ENCODE measurements around the gene TNS3.

The TNS3 gene

DNA sequence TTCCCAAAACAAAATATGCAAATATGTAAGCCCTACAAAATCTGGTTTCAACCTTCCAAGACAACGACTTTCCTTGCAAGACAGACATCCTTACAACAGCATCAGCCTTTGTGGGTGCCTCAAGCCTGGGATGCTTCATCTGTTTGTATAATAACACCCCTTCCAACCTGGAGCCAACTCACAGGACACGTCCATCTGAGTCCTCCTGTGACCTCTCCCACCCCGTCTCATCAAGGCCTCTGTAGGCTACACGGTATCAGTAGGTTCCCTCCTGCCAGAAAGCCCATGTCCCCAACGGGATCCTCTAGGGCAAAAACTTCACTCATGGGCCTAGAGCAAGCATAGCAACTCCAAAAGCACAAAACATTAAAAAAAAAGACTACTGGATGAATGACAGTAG is 173.2 kb downstream of the TNS3 start:
- DNase-seq (ENCODE audit: low read depth in 2 of 2) = no peak

DNA sequence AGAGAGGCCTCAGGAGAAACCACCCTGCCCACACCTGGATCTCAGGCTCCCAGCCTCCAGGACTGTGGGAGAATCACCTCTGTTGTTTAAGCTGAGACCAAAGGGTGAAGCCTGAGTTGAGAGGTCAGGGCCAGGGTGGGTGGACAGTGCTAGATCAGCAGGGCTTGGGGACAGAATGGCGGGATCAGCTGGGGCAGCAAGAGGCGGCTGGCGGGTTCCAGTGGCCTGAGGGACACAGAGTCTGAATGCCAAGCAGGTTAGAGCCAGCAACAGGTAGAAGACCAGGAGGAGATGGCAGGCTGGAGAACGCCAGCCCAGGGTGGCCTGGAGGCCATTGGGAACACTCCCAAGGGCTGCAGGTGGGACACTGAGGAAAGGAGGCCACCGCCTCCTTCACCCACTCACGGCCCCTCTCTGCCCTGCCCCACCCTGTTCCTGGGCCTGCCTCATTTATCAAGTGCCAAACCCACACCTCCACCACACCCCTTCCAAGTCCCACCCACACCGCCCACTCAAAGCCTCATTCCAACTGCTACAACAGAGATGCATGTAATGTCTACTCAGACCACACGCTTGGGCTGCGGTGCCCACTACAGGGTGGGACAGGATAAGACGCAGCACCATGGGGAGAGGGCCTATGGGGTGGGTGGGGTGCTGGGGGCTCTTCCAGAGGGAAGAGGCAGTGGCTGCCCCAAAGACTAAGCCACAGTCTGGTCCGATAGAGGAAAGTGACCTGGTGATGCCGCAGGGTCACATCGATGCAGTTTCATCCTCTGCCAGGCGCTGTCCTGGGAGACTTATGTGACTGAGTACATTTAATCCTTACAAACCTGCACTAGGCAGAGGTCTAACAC is 173.9 kb downstream of the TNS3 start:
- no peak for DNase-seq (ENCODE audit: low read depth in 2 of 2)

DNA sequence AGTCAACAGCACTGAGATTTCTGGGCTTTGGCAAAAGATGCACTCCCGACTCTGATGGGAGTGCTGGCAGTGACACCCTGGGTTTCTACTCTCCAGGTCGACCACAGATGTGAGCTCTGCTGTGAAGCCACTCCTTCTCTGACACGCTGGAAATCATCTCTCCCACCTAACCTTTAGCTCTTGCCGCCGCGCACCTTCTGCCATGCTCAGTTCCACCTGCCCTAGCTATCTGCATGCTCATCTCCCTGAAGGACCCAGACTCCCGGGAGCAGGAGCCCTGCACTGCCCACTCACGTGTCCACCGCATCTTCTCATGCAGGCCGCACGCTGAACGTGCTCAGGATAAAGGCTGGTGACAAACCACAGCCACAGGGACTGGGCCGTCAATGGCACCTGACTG is 174.8 kb downstream of the TNS3 start:
- no peak for DNase-seq (ENCODE audit: low read depth in 2 of 2)

- no peak for DNase-seq (ENCODE audit: low read depth in 2 of 2)
Measured at GRCh38 chr7:47406801-47407129, 175.1 kb downstream of the TNS3 start.

GRCh38 chr7:47405921-47406800 is 175.8 kb downstream of the TNS3 start:
- DNase-seq (ENCODE audit: low read depth in 2 of 2) = no peak

DNA sequence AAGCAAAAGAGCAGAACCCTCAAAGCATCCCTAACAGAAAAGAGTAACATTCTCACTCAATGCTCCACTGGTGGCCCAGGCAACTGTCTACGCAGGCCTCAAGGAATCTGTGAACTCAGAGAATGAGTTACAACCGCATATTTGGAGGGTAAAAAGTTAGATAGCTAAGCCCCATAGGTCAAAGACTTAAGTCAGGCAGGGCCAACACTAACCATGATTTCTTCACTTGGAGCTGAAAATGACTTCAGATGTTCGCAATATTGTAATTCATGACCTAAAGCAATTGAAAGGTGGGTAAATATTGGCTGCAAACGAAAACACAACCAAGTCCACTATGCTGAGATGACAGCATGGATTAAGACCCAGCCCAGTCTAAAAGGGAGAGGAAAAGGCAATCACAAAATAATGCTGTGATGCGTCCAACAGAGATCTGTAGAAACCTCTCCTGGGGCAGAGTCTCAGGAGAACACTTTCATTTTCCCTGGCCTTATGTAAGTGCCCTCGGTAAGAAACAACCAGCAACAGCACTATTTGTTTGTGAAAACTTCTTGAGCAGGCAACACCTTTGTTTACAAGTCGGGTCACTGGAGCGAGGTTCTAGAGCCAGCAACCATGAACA is 176.5 kb downstream of the TNS3 start:
- DNase-seq (ENCODE audit: low read depth in 2 of 2) = no peak

GRCh38 chr7:47404010-47404409 is 177.9 kb downstream of the TNS3 start:
- DNase-seq (ENCODE audit: low read depth in 2 of 2) = no peak

- no peak for DNase-seq (ENCODE audit: low read depth in 2 of 2)
Measured at GRCh38 chr7:47402941-47403866, 178.7 kb downstream of the TNS3 start.

GRCh38 chr7:47401611-47402570 is 180.0 kb downstream of the TNS3 start:
- no peak for DNase-seq (ENCODE audit: low read depth in 2 of 2)

DNA sequence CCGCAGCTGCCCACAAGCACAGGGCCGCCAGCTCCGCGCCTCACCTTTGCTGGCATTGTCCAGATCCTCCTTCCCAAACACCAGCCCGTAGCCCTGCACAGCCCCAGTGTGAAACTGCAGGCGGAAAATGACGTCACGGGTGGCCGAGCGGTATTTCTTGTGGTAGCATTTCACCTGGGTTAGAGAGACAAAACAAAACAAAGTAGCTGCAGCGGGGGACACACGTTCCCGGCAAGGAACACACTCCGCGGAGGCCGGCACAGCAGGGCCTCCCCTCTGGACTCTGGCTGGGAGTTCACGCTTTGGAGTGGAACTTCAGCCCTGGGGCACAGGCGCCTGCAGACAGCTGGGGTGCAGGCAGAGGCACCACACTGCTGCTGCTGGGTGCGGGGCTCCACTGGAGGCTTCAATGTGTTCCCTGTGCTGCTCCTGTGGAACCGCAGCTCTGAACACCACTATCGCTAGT is 181.1 kb downstream of the TNS3 start:
- no peak for DNase-seq (ENCODE audit: low read depth in 2 of 2)

- no peak for DNase-seq (ENCODE audit: low read depth in 2 of 2)
Measured at GRCh38 chr7:47400001-47400400, 181.9 kb downstream of the TNS3 start.

GRCh38 chr7:47394751-47395252 is 187.1 kb downstream of the TNS3 start:
- DNase-seq (ENCODE audit: low read depth in 2 of 2) = no peak

- DNase-seq (ENCODE audit: low read depth in 2 of 2) = no peak
Measured at GRCh38 chr7:47394216-47394615, 187.7 kb downstream of the TNS3 start.

DNA sequence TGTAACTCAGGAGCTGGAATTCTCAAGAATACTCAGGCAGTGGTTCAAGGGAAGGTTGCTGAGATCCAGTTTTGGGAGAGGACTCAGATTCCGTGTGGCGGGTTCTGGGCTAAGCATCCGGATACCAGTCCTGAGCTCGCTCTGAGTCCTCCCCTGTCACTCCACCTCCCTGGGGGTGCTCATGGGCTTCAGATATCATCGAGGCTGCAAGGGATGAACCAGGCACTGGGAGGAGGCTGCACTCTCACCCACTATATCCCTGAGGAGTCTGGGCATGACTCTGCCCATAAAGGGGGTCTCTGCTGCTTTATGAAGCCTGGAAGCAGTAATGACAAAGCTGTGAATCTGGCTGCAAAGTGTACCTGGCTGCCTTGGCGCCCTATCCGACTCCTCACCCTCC is 188.5 kb downstream of the TNS3 start:
- no peak for DNase-seq (ENCODE audit: low read depth in 2 of 2)

DNA sequence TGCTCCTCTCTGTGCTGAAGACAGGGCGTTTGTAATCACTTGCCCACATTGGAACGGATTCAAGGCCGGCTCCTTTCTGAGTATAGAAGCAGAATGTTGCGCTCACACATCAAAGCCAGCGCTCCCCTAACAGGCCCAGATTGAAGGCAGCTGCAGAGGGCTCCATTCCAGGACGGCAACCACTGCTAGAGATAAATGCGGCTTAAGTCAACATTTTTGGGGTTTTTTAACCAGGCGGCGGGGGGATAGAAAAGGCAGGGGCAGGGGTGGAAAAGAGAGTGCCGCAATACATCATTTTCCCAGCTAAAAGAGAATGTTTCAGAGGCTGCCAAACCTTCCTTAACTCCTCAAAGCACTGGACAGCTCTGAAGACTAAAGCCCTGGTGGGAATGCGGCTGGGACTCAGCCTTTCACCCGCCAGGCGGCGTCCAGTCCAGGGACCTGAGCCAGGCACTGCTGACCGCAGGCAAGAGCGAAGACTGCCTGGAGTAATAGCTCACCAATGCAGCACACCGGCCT is 189.6 kb downstream of the TNS3 start:
- no peak for DNase-seq (ENCODE audit: low read depth in 2 of 2)

GRCh38 chr7:47391726-47392125 is 190.2 kb downstream of the TNS3 start:
- no peak for DNase-seq (ENCODE audit: low read depth in 2 of 2)

GRCh38 chr7:47390914-47391313 is 191.0 kb downstream of the TNS3 start:
- no peak for DNase-seq (ENCODE audit: low read depth in 2 of 2)

DNA sequence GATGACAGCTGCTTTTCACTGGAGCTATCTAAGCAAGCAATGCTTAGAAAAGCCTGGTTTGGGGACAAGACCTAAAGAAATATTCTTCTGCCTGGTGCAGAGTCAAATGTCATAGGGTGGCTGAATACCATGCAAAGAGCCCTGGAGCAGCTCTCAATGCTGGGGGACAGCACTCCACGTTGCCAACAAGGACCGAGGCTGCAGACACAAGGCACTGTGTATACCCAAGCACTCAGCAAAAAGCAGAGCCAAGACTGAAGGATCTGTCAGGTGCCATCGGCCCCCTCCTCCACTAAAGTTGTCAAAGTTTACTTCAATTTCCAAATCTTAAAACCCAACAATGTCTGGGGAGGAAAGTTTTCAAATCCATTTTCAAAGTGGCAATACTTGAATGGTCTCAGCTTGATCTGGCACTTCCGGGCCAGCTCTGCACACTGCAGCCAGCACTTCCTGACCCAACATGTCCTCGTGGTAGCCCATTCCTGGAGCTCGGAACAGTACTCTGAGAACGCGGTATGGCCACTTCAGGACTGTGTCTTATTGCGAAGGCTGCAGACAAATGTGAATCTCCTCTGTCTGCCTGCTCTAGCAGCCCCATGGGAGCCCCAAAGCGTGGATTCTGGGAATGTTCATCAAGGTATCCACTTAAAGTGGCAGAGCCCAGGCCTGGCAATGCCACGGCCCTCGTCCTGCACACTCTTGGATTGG is 191.8 kb downstream of the TNS3 start:
- DNase-seq (ENCODE audit: low read depth in 2 of 2) = no peak

Measured in stimulated activated CD4-positive, alpha-beta T cell treated with anti-CD3 and anti-CD28 coated beads, Interleukin-12 subunit alpha, Interleukin-12 subunit beta, amount 100 ng/mL, for 24 hours (primary cell).